NCI-H187 treated with DMSO at 0.1 percent for 48 hours (cell line): ENCODE measurements around the gene SKIC2.
"Not testable (repeated sequence)": the region's sequence is repeated elsewhere in the genome, so short reads cannot be mapped to it uniquely, and the experiment has no call there.

Experiments
- DNase-seq: peaks from one replicate; lab custom pipeline; 2025; lab: John Stamatoyannopoulos, UW

Gene SKIC2

GRCh38 chr6:31958741-31959739 lies at the start of gene SKIC2, which contains the start of gene NELFE:
TSS of gene SKIC2 (plus strand) at chr6:31959175. CDS start at chr6:31959193, 18 bp downstream.
TSS of gene NELFE (minus strand) at chr6:31958971. CDS start at chr6:31958446, 525 bp downstream.
- peak; percentile 72 for DNase-seq

GRCh38 chr6:31909298-31909697 lies 49.7 kb upstream of the SKIC2 start:
- DNase-seq, result not testable (repeated sequence)

- no peak for DNase-seq
These were observed 47.0 kb upstream of the SKIC2 start for GRCh38 chr6:31911826-31912585.

GRCh38 chr6:31915351-31915750 lies 43.6 kb upstream of the SKIC2 start:
- no peak for DNase-seq

- no peak for DNase-seq
These were observed 43.2 kb upstream of the SKIC2 start for GRCh38 chr6:31915756-31916155.

- DNase-seq, result no peak
These were observed 40.8 kb upstream of the SKIC2 start for GRCh38 chr6:31918069-31918720.

- DNase-seq, result no peak
These were observed 39.2 kb upstream of the SKIC2 start for GRCh38 chr6:31919624-31920303.

- DNase-seq, result no peak
These were observed 38.2 kb upstream of the SKIC2 start for GRCh38 chr6:31920811-31921210.

- no peak for DNase-seq
These were observed 36.0 kb upstream of the SKIC2 start for GRCh38 chr6:31922942-31923341.

GRCh38 chr6:31927242-31927862 lies 31.6 kb upstream of the SKIC2 start, which contains the start of gene C2:
TSS of gene C2 (plus strand) at chr6:31927717. CDS start at chr6:31927753, 36 bp downstream.
- no peak for DNase-seq

- DNase-seq, result no peak
These were observed 30.9 kb upstream of the SKIC2 start for GRCh38 chr6:31927863-31928671.

GRCh38 chr6:31928672-31928939 lies 30.4 kb upstream of the SKIC2 start:
- DNase-seq, result no peak

GRCh38 chr6:31930962-31931361 lies 28.0 kb upstream of the SKIC2 start:
- DNase-seq, result no peak

GRCh38 chr6:31932137-31932536 lies 26.8 kb upstream of the SKIC2 start:
- DNase-seq, result not testable (repeated sequence)

- no peak for DNase-seq
These were observed 25.4 kb upstream of the SKIC2 start for GRCh38 chr6:31933537-31933936.

- no peak for DNase-seq
These were observed 24.0 kb upstream of the SKIC2 start for GRCh38 chr6:31935021-31935420.

- DNase-seq, result no peak
These were observed 23.2 kb upstream of the SKIC2 start for GRCh38 chr6:31935823-31936222.

- no peak for DNase-seq
These were observed 18.7 kb upstream of the SKIC2 start for GRCh38 chr6:31940256-31940664.

GRCh38 chr6:31943742-31944141 lies 15.2 kb upstream of the SKIC2 start:
- DNase-seq, result no peak

- DNase-seq, result no peak
These were observed 13.8 kb upstream of the SKIC2 start for GRCh38 chr6:31945154-31945506.
